Frontal cortex (tissue), 4 donors: ENCODE results near the gene HELZ. TPM values are rescaled to one million over a fixed set of nuclear protein-coding genes. Genes with fewer than 3 reads are reported as not detected.
"Not testable (repeated sequence)": the region's sequence is repeated elsewhere in the genome, so short reads cannot be mapped to it uniquely, and the experiment has no call there.

Experiments
- DNase-seq, 2 donors: peaks; one replicate each; pipeline ENCODE4 v3.0.0; 2012; ENCODE audit warnings: low spot score in 2 of 2
- FAIRE-seq: peaks from 2 replicates; lab custom pipeline; 2012; peaks lifted over from hg19 to GRCh38; lab: Jason Lieb, UNC
- total RNA-seq: library from RNA; depleted of rRNA; stranded (reverse); fragments of >200 nt; gene quantifications from one replicate; pipeline ENCODE4 v1.2.3, GENCODE V29; 2014
- donor health status: control.
- donor health status: control.
- donor health status: control.

Gene HELZ
- total RNA-seq, 1 donor from 2014 or later: 37.1 TPM

GRCh38 chr17:67104641-67105040, 140.4 kb downstream of the HELZ start:
- not testable (repeated sequence) for FAIRE-seq, DNase-seq

- no peak for FAIRE-seq
- DNase-seq: no peak
These were observed 147.0 kb downstream of the HELZ start for GRCh38 chr17:67098006-67098405.

GRCh38 chr17:67096609-67097008, 148.4 kb downstream of the HELZ start:
- no peak for FAIRE-seq
- DNase-seq: no peak

- DNase-seq (no peak), FAIRE-seq (no peak)
These were observed 149.2 kb downstream of the HELZ start for GRCh38 chr17:67095803-67096202.

- FAIRE-seq, DNase-seq: not testable (repeated sequence)
These were observed 149.7 kb downstream of the HELZ start for GRCh38 chr17:67095291-67095690.

- DNase-seq (no peak), FAIRE-seq (no peak)
These were observed 151.6 kb downstream of the HELZ start for GRCh38 chr17:67093348-67093747.

GRCh38 chr17:67092710-67093109, 152.3 kb downstream of the HELZ start:
- DNase-seq, FAIRE-seq: not testable (repeated sequence)

- DNase-seq (no peak), FAIRE-seq (no peak)
These were observed 152.7 kb downstream of the HELZ start for GRCh38 chr17:67092291-67092690.

- FAIRE-seq (no peak), DNase-seq (no peak)
These were observed 154.7 kb downstream of the HELZ start for GRCh38 chr17:67090341-67090740.

- no peak for FAIRE-seq
These were observed 156.4 kb downstream of the HELZ start for GRCh38 chr17:67088639-67089038.

GRCh38 chr17:67085406-67085805, 159.6 kb downstream of the HELZ start:
- FAIRE-seq: no peak
- no peak for DNase-seq

More at GRCh38 chr17:67088639-67089038, 156.4 kb downstream of the HELZ start:
- no peak for DNase-seq

GRCh38 chr17:67082107-67082506, 162.9 kb downstream of the HELZ start:
- DNase-seq: no peak
- no peak for FAIRE-seq

- DNase-seq: no peak
- FAIRE-seq: no peak
These were observed 164.2 kb downstream of the HELZ start for GRCh38 chr17:67080804-67081203.

GRCh38 chr17:67079491-67079890, 165.5 kb downstream of the HELZ start:
- DNase-seq: no peak
- FAIRE-seq: no peak

GRCh38 chr17:67078292-67078691, 166.7 kb downstream of the HELZ start:
- no peak for DNase-seq

GRCh38 chr17:67076290-67076689, 168.7 kb downstream of the HELZ start:
- FAIRE-seq: no peak
- no peak for DNase-seq

More at GRCh38 chr17:67078292-67078691, 166.7 kb downstream of the HELZ start:
- no peak for FAIRE-seq

GRCh38 chr17:67074781-67075180, 170.2 kb downstream of the HELZ start:
- FAIRE-seq (no peak), DNase-seq (no peak)

- no peak for FAIRE-seq
- no peak for DNase-seq
These were observed 172.1 kb downstream of the HELZ start for GRCh38 chr17:67072885-67073284.

GRCh38 chr17:67071595-67071994, 173.4 kb downstream of the HELZ start:
- FAIRE-seq (no peak), DNase-seq (no peak)

- DNase-seq (no peak), FAIRE-seq (no peak)
These were observed 175.3 kb downstream of the HELZ start for GRCh38 chr17:67069603-67070136.

- no peak for FAIRE-seq
- no peak for DNase-seq
These were observed 176.0 kb downstream of the HELZ start for GRCh38 chr17:67068999-67069398.
